Lower lobe of right lung (tissue), 2 donors: Measurements from ENCODE around the gene MEGF10. TPM values are rescaled to one million over a fixed set of nuclear protein-coding genes. Genes with fewer than 3 reads are reported as not detected.

ENCODE experiments used
- ATAC-seq, 2 donors: fragments of 200-7000 bp; cut with Tn5 transposase; one replicate each; pipeline ENCODE4 v1.9.1; 2020 to 2022; ENCODE audit warnings: mild to moderate bottlenecking in 2 of 2, moderate library complexity in 2 of 2
- DNase-seq: peaks from one replicate; pipeline ENCODE4 v3.0.0-alpha.2; 2020
- H3K27ac ChIP-seq: fragments of 200-600 bp; one replicate; pipeline ENCODE4 v1.8.0; 2022
- H3K27me3 ChIP-seq: fragments of 200-600 bp; one replicate; pipeline ENCODE4 v1.8.0; 2022; ENCODE audit warnings: low read depth
- H3K36me3 ChIP-seq: fragments of 200-600 bp; one replicate; pipeline ENCODE4 v1.8.0; 2022; ENCODE audit warnings: mild to moderate bottlenecking
- H3K4me1 ChIP-seq: fragments of 200-600 bp; one replicate; pipeline ENCODE4 v1.8.0; 2022
- H3K4me3 ChIP-seq: fragments of 200-600 bp; one replicate; pipeline ENCODE4 v1.8.0; 2022; ENCODE audit warnings: mild to moderate bottlenecking
- H3K9me3 ChIP-seq: fragments of 200-600 bp; one replicate; pipeline ENCODE4 v1.8.0; 2022
- CTCF ChIP-seq: fragments of 200-600 bp; IDR thresholded peaks from one replicate; pipeline ENCODE4 v1.8.0; 2022; ENCODE audit warnings: antibody characterized with exemption, mild to moderate bottlenecking
- intact Hi-C: fragments of 100-400 bp; cut with DNase I; formaldehyde crosslinking; loops from one replicate; pipeline ENCODE4 v1.11.0; 2022
- total RNA-seq: library from RNA; stranded (reverse); fragmentation: NEBNext Ultra II Directional; extraction: Animal tissue kit (Norgen Biotek cat#: 25700); gene quantifications from one replicate; pipeline ENCODE4 v1.2.1, GENCODE V29; 2021
- donor health status: DM: no; HTN: yes; CAD: no; lungs with severe emphysema.

The MEGF10 gene
- total RNA-seq, 1 donor from 2014 or later: 0.30 TPM

- H3K36me3 ChIP-seq: no peaks in the 10 kb centered on the region
- H3K27me3 ChIP-seq: no peaks in the 10 kb centered on the region
- DNase-seq (no peak), ATAC-seq (no peak)
- no peak for TF ChIP-seq CTCF
- H3K4me1 ChIP-seq: no peaks in the 10 kb centered on the region
- no peak overlapping the region for H3K27ac ChIP-seq
- no peak overlapping the region for H3K4me3 ChIP-seq
- no peaks in the 10 kb centered on the region for H3K9me3 ChIP-seq
- intact Hi-C loops: no loop called here
Measured at GRCh38 chr5:127423173-127423798, 132.7 kb downstream of the MEGF10 start.

GRCh38 chr5:127425037-127425436 lies 134.4 kb downstream of the MEGF10 start:
- intact Hi-C loops: no loop called here
- H3K27ac ChIP-seq: no peak overlapping the region
- TF ChIP-seq CTCF: no peak
- DNase-seq (no peak), ATAC-seq (no peak)
- H3K4me1 ChIP-seq: no peaks in the 10 kb centered on the region
- no peaks in the 10 kb centered on the region for H3K36me3 ChIP-seq
- no peaks in the 10 kb centered on the region for H3K9me3 ChIP-seq
- H3K27me3 ChIP-seq: no peaks in the 10 kb centered on the region
- no peak overlapping the region for H3K4me3 ChIP-seq

- no peaks in the 10 kb centered on the region for H3K4me1 ChIP-seq
- ATAC-seq: no peak
- H3K36me3 ChIP-seq: no peaks in the 10 kb centered on the region
- TF ChIP-seq CTCF: no peak
- no peak overlapping the region for H3K4me3 ChIP-seq
- H3K9me3 ChIP-seq: no peaks in the 10 kb centered on the region
- no peaks in the 10 kb centered on the region for H3K27me3 ChIP-seq
- H3K27ac ChIP-seq: no peak overlapping the region
- no peak for DNase-seq
- intact Hi-C loops: no loop called here
Measured at GRCh38 chr5:127425868-127426267, 135.3 kb downstream of the MEGF10 start.

- intact Hi-C loops: no loop called here
- H3K4me3 ChIP-seq: no peak overlapping the region
- no peaks in the 10 kb centered on the region for H3K9me3 ChIP-seq
- H3K27me3 ChIP-seq: no peaks in the 10 kb centered on the region
- no peak overlapping the region for H3K27ac ChIP-seq
- ATAC-seq (no peak), DNase-seq (no peak)
- no peaks in the 10 kb centered on the region for H3K36me3 ChIP-seq
- TF ChIP-seq CTCF: no peak
- H3K4me1 ChIP-seq: no peaks in the 10 kb centered on the region
Measured at GRCh38 chr5:127426661-127427060, 136.1 kb downstream of the MEGF10 start.

GRCh38 chr5:127428276-127428675 lies 137.7 kb downstream of the MEGF10 start:
- intact Hi-C loops: no loop called here
- Histone ChIP-seq H3K27me3 (no peaks in the 10 kb centered on the region), H3K36me3 (no peaks in the 10 kb centered on the region), H3K4me1 (no peaks in the 10 kb centered on the region), H3K4me3 (no peak overlapping the region), H3K9me3 (no peaks in the 10 kb centered on the region), H3K27ac (no peak overlapping the region)
- DNase-seq: no peak
- TF ChIP-seq CTCF: no peak
- no peak for ATAC-seq

GRCh38 chr5:127428748-127429147 lies 138.2 kb downstream of the MEGF10 start:
- H3K9me3 ChIP-seq: no peaks in the 10 kb centered on the region
- DNase-seq (no peak), ATAC-seq (no peak)
- no peak overlapping the region for H3K27ac ChIP-seq
- no peaks in the 10 kb centered on the region for H3K27me3 ChIP-seq
- H3K36me3 ChIP-seq: no peaks in the 10 kb centered on the region
- H3K4me3 ChIP-seq: no peak overlapping the region
- H3K4me1 ChIP-seq: no peaks in the 10 kb centered on the region
- no peak for TF ChIP-seq CTCF
- intact Hi-C loops: no loop called here
